ENCODE data around the gene RAD51B.

RAD51B gene

DNA sequence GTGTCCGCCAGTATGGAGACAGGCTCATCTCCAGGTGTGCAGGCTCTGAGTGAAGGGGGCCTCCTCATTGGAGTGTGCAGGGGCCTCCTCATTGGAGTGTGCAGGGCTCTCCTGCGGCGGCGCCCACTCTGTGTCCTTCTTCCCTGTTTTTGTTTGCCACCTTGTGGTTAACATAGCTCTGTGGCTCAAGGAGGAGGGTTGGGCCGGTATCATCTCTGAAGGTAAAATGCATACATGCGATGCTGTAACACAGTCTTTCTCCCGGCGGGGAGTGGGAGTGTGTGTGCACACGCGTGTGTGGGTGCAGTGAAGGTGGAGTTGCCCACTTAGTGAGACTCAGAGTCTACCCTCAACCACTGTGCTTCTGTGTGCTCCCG, 543.9 kb downstream of the RAD51B start:
- no peak overlapping the region for H3K4me3 ChIP-seq (ENCODE audit: severe bottlenecking)
- H3K27ac ChIP-seq (ENCODE audit: poor library complexity, severe bottlenecking) = no peak overlapping the region
- 0 out of 3 replicates have a peak, but pooled peaks have one; percentile 17 for ATAC-seq (ENCODE audit: low read depth)
- no peaks in the 10 kb centered on the region for H3K27me3 ChIP-seq (ENCODE audit: insufficient read depth, poor library complexity, severe bottlenecking)
- H3K4me1 ChIP-seq (ENCODE audit: insufficient read depth, poor library complexity, severe bottlenecking) = peaks cover 21% of the 10 kb centered on the region
- DNase-seq (ENCODE audit: low spot score) = no peak
- H3K36me3 ChIP-seq (ENCODE audit: low read depth) = no peaks in the 10 kb centered on the region
- TF ChIP-seq, protein P1, sequence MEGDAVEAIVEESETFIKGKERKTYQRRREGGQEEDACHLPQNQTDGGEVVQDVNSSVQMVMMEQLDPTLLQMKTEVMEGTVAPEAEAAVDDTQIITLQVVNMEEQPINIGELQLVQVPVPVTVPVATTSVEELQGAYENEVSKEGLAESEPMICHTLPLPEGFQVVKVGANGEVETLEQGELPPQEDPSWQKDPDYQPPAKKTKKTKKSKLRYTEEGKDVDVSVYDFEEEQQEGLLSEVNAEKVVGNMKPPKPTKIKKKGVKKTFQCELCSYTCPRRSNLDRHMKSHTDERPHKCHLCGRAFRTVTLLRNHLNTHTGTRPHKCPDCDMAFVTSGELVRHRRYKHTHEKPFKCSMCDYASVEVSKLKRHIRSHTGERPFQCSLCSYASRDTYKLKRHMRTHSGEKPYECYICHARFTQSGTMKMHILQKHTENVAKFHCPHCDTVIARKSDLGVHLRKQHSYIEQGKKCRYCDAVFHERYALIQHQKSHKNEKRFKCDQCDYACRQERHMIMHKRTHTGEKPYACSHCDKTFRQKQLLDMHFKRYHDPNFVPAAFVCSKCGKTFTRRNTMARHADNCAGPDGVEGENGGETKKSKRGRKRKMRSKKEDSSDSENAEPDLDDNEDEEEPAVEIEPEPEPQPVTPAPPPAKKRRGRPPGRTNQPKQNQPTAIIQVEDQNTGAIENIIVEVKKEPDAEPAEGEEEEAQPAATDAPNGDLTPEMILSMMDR (IDR thresholded peaks at IDR 0.05; ENCODE audit: poor library complexity, severe bottlenecking) = no peak
- no peaks in the 10 kb centered on the region for H3K9me3 ChIP-seq (ENCODE audit: severe bottlenecking)

DNA sequence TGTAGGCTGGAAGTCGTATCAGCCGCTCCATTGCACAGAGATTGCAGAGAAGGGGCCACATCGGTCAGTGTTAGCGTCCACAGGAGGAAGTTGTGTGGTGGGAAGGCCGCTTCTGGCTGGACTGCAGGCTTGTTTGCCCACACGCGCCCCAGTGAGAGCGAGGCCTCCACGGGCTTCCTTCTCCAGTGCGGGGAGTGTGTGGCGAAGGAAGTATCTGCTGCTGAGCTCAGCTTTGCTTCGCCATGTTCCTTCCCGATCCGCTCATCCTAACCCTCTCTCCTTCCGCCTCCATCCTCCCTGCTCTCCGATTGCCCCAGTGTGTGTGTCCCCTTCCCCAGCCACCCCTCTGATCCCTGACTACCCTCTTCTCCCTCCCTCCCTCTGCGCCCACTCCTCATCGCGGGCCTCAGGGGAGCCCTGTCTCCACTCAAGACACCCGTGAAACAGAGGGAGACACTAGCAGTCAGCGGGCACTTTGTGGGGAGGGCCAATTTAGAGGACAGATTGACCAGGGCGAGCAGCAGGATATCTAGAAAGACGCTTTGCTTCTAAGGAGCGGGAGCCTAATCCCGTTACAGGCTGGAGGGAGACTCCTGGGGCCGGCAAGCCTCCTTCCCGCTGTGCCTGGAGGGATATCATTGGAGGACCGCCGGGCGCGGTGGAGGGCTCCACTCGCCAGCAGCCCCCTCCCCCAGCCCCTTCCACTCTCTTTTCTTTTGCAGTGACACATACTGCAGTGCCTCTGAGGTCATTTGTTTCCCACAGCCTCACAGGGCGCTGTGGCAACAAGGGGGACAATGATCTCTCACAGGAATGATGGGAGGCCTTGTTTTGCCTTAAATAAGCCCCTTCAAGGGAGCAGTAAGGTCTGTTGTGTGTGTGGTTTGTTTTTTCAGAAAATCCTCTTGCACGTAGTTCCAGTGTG, 544.5 kb downstream of the RAD51B start:
- Histone ChIP-seq H3K4me1 (ENCODE audit: insufficient read depth, poor library complexity, severe bottlenecking) (peaks cover 21% of the 10 kb centered on the region), H3K27ac (ENCODE audit: poor library complexity, severe bottlenecking) (peak overlapping the region; percentile 34), H3K27me3 (ENCODE audit: insufficient read depth, poor library complexity, severe bottlenecking) (no peaks in the 10 kb centered on the region), H3K9me3 (ENCODE audit: severe bottlenecking) (no peaks in the 10 kb centered on the region), H3K4me3 (ENCODE audit: severe bottlenecking) (no peak overlapping the region), H3K36me3 (ENCODE audit: low read depth) (no peaks in the 10 kb centered on the region)
- no peak for ATAC-seq (ENCODE audit: low read depth)
- TF ChIP-seq, protein P1 (IDR thresholded peaks at IDR 0.05; ENCODE audit: poor library complexity, severe bottlenecking) = no peak
- no peak for DNase-seq (ENCODE audit: low spot score)

DNA sequence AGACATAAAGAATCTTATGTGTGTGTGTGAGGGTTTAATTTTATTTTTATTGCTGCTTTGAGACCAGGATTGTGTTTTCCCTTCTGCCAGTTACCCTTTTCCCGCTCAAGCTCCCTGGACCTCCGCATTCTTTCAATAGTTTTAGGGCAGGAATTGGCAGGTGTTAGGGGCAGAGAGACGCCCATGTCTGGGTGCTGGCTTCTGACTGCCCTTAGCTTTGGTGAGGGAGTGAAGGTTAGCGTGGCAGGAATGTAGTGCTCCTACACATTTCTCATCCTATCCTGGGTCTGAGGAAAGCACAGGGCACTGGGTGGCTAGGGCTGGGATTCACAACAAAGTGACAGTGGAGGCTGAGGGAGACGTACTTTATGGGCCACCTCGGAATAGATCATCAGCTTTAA, 545.2 kb downstream of the RAD51B start:
- peak; percentile 33; the same call in 2 of the 3 replicates for ATAC-seq (ENCODE audit: low read depth)
- TF ChIP-seq, protein P1 (IDR thresholded peaks at IDR 0.05; ENCODE audit: poor library complexity, severe bottlenecking) = no peak

DNA sequence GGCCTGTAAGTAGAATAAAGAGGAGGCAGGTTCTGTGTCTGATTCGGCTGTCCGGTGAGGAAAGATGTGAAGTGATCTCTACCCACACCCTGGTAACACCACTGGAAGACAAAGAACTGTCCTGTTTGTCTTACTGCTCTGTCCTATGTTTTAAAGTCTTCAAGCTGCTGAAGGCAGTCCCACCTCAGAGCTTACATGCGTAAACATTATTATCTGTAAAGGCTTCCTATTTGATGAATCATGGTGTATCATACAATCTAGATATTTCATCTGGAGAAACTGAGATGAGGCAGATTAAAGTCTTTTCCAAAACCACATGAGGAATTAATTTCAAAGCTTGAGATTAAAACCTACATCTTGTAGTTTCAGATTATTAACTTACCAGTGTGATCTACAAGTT, 545.6 kb downstream of the RAD51B start:
- no peaks in the 10 kb centered on the region for H3K36me3 ChIP-seq (ENCODE audit: low read depth)
- no peaks in the 10 kb centered on the region for H3K27me3 ChIP-seq (ENCODE audit: insufficient read depth, poor library complexity, severe bottlenecking)
- H3K4me1 ChIP-seq (ENCODE audit: insufficient read depth, poor library complexity, severe bottlenecking) = peaks cover 16% of the 10 kb centered on the region
- H3K27ac ChIP-seq (ENCODE audit: poor library complexity, severe bottlenecking) = peak overlapping the region; percentile 34
- DNase-seq (ENCODE audit: low spot score) (no peak), ATAC-seq (ENCODE audit: low read depth) (peak; percentile 89)
- no peaks in the 10 kb centered on the region for H3K9me3 ChIP-seq (ENCODE audit: severe bottlenecking)
- TF ChIP-seq, protein P1 (IDR thresholded peaks at IDR 0.05; ENCODE audit: poor library complexity, severe bottlenecking) = no peak
- H3K4me3 ChIP-seq (ENCODE audit: severe bottlenecking) = no peak overlapping the region

More for the DNA sequence above, 545.2 kb downstream of the RAD51B start:
- H3K27ac ChIP-seq (ENCODE audit: poor library complexity, severe bottlenecking) = peak overlapping the region; percentile 34
- H3K36me3 ChIP-seq (ENCODE audit: low read depth) = no peaks in the 10 kb centered on the region
- no peak for DNase-seq (ENCODE audit: low spot score)
- H3K9me3 ChIP-seq (ENCODE audit: severe bottlenecking) = no peaks in the 10 kb centered on the region
- H3K4me3 ChIP-seq (ENCODE audit: severe bottlenecking) = no peak overlapping the region
- no peaks in the 10 kb centered on the region for H3K27me3 ChIP-seq (ENCODE audit: insufficient read depth, poor library complexity, severe bottlenecking)
- H3K4me1 ChIP-seq (ENCODE audit: insufficient read depth, poor library complexity, severe bottlenecking) = peaks cover 20% of the 10 kb centered on the region

DNA sequence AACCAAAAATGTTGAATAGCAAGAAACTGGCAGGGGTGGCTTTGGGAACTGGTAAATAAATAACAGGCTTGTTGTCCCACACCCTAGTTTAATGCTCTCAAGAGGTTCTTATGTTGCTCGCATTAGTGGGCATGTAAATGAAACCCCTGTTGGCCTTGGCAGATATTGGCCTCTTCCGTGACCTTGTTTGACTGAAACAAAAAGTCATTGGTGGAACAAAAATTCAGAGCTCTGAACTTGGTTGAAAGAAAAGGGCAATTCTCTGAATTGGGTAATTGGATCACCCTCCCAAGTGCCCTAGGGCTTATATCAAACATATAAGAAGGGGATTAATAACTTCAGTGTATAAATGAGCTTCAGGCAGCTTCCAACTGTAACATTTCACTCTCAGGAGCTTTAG, 547.1 kb downstream of the RAD51B start:
- Histone ChIP-seq H3K4me1 (ENCODE audit: insufficient read depth, poor library complexity, severe bottlenecking) (peaks cover 13% of the 10 kb centered on the region), H3K4me3 (ENCODE audit: severe bottlenecking) (no peak overlapping the region), H3K27ac (ENCODE audit: poor library complexity, severe bottlenecking) (no peak overlapping the region), H3K36me3 (ENCODE audit: low read depth) (no peaks in the 10 kb centered on the region), H3K27me3 (ENCODE audit: insufficient read depth, poor library complexity, severe bottlenecking) (no peaks in the 10 kb centered on the region), H3K9me3 (ENCODE audit: severe bottlenecking) (no peaks in the 10 kb centered on the region)
- TF ChIP-seq, protein P1 (IDR thresholded peaks at IDR 0.05; ENCODE audit: poor library complexity, severe bottlenecking) = no peak
- no peak for ATAC-seq (ENCODE audit: low read depth)
- DNase-seq (ENCODE audit: low spot score) = no peak

Measured in RWPE2 (cell line).